SK-N-SH treated with all-trans-retinoic acid at 6 μM for 48 hours (cell line): ENCODE data around the gene MIDN.
A peak's percentile ranks its signal among the peaks of the same experiment; 100 is the strongest.

Source experiments
- ATAC-seq: fragments of 200-7000 bp; cut with Tn5 transposase; 3 replicates; pipeline ENCODE4 v1.9.1; 2020; ENCODE audit warnings: mild to moderate bottlenecking, moderate library complexity
- ARNTL ChIP-seq: fragments of 450-650 bp; formaldehyde crosslinking; IDR thresholded peaks from 2 replicates; pipeline ENCODE4 v1.5.0; 2020; ENCODE audit warnings: low read depth, mild to moderate bottlenecking, moderate library complexity, borderline replicate concordance
- BACH2 ChIP-seq: fragments of 250-450 bp; sonication (Bioruptor Pico); IDR thresholded peaks from 2 replicates; pipeline ENCODE4 v1.9.0; 2021; ENCODE audit warnings: mild to moderate bottlenecking, borderline replicate concordance
- CSDC2 ChIP-seq: fragments of 250-450 bp; sonication (Bioruptor Pico); IDR thresholded peaks from 2 replicates; pipeline ENCODE4 v1.5.0; 2020; ENCODE audit warnings: mild to moderate bottlenecking, moderate library complexity
- ESRRG ChIP-seq: fragments of 250-450 bp; sonication (Bioruptor Pico); IDR thresholded peaks from 2 replicates; pipeline ENCODE4 v1.6.1; 2021; ENCODE audit warnings: mild to moderate bottlenecking
- ISL1 ChIP-seq: fragments of 250-450 bp; sonication (Bioruptor Pico); IDR thresholded peaks from 2 replicates; pipeline ENCODE4 v2.1.2; 2022; ENCODE audit warnings: mild to moderate bottlenecking, moderate library complexity
- OSR1 ChIP-seq: fragments of 250-450 bp; sonication (Bioruptor Pico); IDR thresholded peaks from 2 replicates; pipeline ENCODE4 v1.8.0; 2022; ENCODE audit warnings: moderate library complexity, mild to moderate bottlenecking, inconsistent platforms
- PPARA ChIP-seq: fragments of 250-450 bp; sonication (Bioruptor Pico); IDR thresholded peaks from 2 replicates; pipeline ENCODE4 v1.5.0; 2020; ENCODE audit warnings: mild to moderate bottlenecking, borderline replicate concordance
- RARB ChIP-seq: fragments of 250-450 bp; sonication (Bioruptor Pico); IDR thresholded peaks from 2 replicates; pipeline ENCODE4 v1.8.0; 2021; ENCODE audit warnings: mild to moderate bottlenecking, moderate library complexity
- SNAI2 ChIP-seq: fragments of 250-450 bp; sonication (Bioruptor Pico); IDR thresholded peaks from 2 replicates; pipeline ENCODE4 v1.5.0; 2020; ENCODE audit warnings: mild to moderate bottlenecking, moderate library complexity
- TCF4 ChIP-seq: fragments of 250-450 bp; sonication (Bioruptor Pico); IDR thresholded peaks from 2 replicates; pipeline ENCODE4 v1.8.0; 2021; ENCODE audit warnings: mild to moderate bottlenecking, moderate library complexity, borderline replicate concordance
- TOX ChIP-seq: fragments of 250-450 bp; sonication (Bioruptor Pico); IDR thresholded peaks from 2 replicates; pipeline ENCODE4 v1.8.0; 2021; ENCODE audit warnings: mild to moderate bottlenecking, moderate library complexity, borderline replicate concordance
- ZC3H10 ChIP-seq: fragments of 250-450 bp; sonication (Bioruptor Pico); IDR thresholded peaks from 2 replicates; pipeline ENCODE4 v1.5.1; 2021; ENCODE audit warnings: mild to moderate bottlenecking, moderate library complexity
- ZFP3 ChIP-seq: fragments of 250-450 bp; sonication (Bioruptor Pico); IDR thresholded peaks from 2 replicates; pipeline ENCODE4 v1.5.0; 2020; ENCODE audit warnings: mild to moderate bottlenecking, moderate library complexity
- ZFP30 ChIP-seq: fragments of 450-650 bp; formaldehyde crosslinking; IDR thresholded peaks from 2 replicates; pipeline ENCODE4 v1.5.0; 2022; ENCODE audit warnings: mild to moderate bottlenecking, moderate library complexity
- ZNF565 ChIP-seq: fragments of 450-650 bp; formaldehyde crosslinking; conservative IDR thresholded peaks from 2 replicates; pipeline ENCODE4 v1.5.0; 2020; ENCODE audit warnings: low read depth, mild to moderate bottlenecking, moderate library complexity
- ZNF70 ChIP-seq: fragments of 450-650 bp; formaldehyde crosslinking; IDR thresholded peaks from 2 replicates; pipeline ENCODE4 v1.5.0; 2020; ENCODE audit warnings: mild to moderate bottlenecking, moderate library complexity
- ZNF8 ChIP-seq: fragments of 450-650 bp; formaldehyde crosslinking; IDR thresholded peaks from 2 replicates; pipeline ENCODE4 v1.5.0; 2020; ENCODE audit warnings: mild to moderate bottlenecking, moderate library complexity
- TF ChIP-seq, protein P1 (sequence below): fragments of 250-450 bp; sonication (Bioruptor Pico); IDR thresholded peaks from 2 replicates; pipeline ENCODE4 v1.8.0; 2020; ENCODE audit warnings: mild to moderate bottlenecking, moderate library complexity, borderline replicate concordance
- TF ChIP-seq, protein P2 (sequence below): fragments of 250-450 bp; sonication (Bioruptor Pico); IDR thresholded peaks from 2 replicates; pipeline ENCODE4 v1.8.0; 2021; ENCODE audit warnings: low read depth, mild to moderate bottlenecking, moderate library complexity, borderline replicate concordance
- TF ChIP-seq, protein P3 (sequence below): fragments of 250-450 bp; sonication (Bioruptor Pico); IDR thresholded peaks from 2 replicates; pipeline ENCODE4 v1.5.1; 2021; ENCODE audit warnings: mild to moderate bottlenecking, moderate library complexity
- TF ChIP-seq, protein P4 (sequence below): fragments of 250-450 bp; sonication (Bioruptor Pico); IDR thresholded peaks from 2 replicates; pipeline ENCODE4 v1.5.0; 2020; ENCODE audit warnings: mild to moderate bottlenecking, moderate library complexity

The MIDN gene

DNA sequence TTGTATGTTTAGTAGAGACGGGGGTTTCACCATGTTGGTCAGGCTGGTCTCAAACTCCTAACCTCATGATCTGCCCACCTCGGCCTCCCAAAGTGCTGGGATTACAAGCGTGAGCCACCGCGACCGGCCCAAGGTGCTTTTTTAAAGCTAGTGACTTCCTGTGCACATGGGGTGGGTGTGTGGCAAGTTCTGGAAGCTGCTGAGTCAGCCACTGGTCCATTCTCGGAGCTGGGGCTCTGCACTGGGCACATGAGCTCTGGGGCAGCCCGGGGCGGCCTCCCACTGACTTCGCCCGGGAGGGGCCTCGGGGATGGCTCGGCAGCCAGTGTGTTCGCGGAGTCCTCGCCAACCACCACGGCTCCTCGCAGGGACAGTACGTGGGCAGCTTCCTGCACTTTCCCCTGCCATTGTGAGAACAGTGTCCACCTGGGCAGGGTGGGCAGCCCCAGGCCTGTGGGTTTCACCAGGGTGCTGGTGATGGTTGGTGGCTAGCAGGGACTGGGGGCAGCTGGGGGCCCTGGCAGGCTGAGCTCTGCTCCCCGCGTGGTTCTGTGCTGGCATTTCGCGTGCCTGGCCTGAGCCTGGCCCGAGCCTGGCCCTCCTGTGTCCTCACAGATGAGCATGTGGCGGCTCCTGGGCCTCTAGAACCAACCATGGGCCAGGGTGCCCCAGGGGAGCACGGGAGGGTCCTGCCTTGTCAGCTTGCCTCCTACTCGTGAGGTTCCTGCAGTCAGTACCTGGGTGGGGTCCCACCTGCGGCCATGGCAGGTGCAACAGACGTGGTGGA lies 22.8 kb upstream of the MIDN start:
- TF ChIP-seq PPARA (CRISPR knock-in tag): no peak
- TF ChIP-seq, protein P1, sequence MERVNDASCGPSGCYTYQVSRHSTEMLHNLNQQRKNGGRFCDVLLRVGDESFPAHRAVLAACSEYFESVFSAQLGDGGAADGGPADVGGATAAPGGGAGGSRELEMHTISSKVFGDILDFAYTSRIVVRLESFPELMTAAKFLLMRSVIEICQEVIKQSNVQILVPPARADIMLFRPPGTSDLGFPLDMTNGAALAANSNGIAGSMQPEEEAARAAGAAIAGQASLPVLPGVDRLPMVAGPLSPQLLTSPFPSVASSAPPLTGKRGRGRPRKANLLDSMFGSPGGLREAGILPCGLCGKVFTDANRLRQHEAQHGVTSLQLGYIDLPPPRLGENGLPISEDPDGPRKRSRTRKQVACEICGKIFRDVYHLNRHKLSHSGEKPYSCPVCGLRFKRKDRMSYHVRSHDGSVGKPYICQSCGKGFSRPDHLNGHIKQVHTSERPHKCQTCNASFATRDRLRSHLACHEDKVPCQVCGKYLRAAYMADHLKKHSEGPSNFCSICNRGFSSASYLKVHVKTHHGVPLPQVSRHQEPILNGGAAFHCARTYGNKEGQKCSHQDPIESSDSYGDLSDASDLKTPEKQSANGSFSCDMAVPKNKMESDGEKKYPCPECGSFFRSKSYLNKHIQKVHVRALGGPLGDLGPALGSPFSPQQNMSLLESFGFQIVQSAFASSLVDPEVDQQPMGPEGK (CRISPR knock-in tag): no peak
- TF ChIP-seq CSDC2: no peak
- TF ChIP-seq ZFP3 (CRISPR knock-in tag): no peak
- TF ChIP-seq ZNF8: no peak
- no peak for TF ChIP-seq TOX (CRISPR knock-in tag)
- TF ChIP-seq ZFP30: no peak
- peak; percentile 1; the same call in 2 of the 3 replicates for ATAC-seq

DNA sequence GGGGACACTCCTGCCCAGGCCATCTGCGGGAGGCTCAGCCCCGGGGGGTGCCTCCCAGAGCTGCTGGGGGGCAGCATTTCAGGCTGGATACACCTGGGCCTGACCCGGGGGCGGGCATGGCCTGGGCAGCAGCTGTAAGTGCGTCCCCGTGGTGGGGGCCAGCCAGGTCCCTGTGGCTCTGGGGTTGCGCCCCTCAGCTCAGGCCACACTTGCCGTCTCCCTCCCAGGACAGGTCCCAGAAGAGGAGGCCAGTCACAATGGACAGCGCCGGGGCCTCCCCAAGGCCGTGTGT lies 22.2 kb upstream of the MIDN start:
- ATAC-seq: no peak; the same call in 2 of the 3 replicates

DNA sequence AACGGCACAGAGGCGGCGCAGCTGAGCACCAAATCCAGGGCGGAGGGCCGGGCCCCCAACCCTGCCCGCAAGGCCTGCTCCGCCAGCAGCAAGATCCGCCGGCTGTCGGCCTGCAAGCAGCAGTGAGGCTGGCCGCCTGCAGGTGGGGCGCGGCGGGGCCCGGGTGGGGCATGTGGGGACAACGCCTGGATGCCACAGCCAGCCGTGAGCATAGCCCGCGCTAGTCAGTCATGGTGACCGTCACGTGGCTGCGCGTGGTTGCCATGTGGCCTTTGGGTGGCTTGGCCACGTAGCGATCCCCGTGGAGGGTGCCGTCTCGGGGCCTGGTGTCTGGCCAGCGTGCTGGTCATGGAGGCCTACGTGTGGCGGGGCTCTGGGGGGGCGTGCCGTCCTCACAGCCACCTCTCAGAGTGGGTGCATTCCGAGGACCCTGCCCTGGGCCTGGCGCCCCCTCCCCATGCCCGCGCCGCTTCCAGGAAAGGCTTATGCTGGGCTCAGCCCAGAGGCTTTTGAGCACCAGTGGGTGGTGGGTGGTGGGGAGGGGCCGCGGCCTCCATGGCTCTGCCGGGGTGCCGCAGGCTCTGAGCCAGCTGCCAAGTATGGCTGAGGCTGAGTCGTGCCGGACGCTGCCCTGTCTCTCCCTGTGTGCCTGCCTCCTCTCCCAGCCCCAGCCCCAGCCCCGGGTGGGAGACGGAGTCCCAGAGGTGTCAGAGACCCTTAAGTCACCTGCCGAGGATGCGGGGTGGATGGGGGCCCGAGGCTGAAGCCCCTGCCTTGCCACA lies 21.7 kb upstream of the MIDN start:
- ATAC-seq: peak; percentile 4; the same call in 2 of the 3 replicates
- TF ChIP-seq, protein P2, sequence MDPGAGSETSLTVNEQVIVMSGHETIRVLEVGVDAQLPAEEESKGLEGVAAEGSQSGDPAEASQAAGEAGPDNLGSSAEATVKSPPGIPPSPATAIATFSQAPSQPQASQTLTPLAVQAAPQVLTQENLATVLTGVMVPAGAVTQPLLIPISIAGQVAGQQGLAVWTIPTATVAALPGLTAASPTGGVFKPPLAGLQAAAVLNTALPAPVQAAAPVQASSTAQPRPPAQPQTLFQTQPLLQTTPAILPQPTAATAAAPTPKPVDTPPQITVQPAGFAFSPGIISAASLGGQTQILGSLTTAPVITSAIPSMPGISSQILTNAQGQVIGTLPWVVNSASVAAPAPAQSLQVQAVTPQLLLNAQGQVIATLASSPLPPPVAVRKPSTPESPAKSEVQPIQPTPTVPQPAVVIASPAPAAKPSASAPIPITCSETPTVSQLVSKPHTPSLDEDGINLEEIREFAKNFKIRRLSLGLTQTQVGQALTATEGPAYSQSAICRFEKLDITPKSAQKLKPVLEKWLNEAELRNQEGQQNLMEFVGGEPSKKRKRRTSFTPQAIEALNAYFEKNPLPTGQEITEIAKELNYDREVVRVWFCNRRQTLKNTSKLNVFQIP (CRISPR knock-in tag): no peak
- TF ChIP-seq BACH2 (CRISPR knock-in tag): no peak
- no peak for TF ChIP-seq ZNF70 (CRISPR knock-in tag)
- no peak for TF ChIP-seq ZNF8
- TF ChIP-seq ARNTL (CRISPR knock-in tag): no peak
- TF ChIP-seq ISL1: no peak
- TF ChIP-seq ZC3H10: no peak
- TF ChIP-seq, protein P3, sequence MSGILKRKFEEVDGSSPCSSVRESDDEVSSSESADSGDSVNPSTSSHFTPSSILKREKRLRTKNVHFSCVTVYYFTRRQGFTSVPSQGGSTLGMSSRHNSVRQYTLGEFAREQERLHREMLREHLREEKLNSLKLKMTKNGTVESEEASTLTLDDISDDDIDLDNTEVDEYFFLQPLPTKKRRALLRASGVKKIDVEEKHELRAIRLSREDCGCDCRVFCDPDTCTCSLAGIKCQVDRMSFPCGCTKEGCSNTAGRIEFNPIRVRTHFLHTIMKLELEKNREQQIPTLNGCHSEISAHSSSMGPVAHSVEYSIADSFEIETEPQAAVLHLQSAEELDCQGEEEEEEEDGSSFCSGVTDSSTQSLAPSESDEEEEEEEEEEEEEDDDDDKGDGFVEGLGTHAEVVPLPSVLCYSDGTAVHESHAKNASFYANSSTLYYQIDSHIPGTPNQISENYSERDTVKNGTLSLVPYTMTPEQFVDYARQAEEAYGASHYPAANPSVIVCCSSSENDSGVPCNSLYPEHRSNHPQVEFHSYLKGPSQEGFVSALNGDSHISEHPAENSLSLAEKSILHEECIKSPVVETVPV (CRISPR knock-in tag): no peak
- TF ChIP-seq PPARA (CRISPR knock-in tag): no peak
- no peak for TF ChIP-seq ZFP3 (CRISPR knock-in tag)
- TF ChIP-seq TOX (CRISPR knock-in tag): no peak
- no peak for TF ChIP-seq SNAI2
- TF ChIP-seq ZFP30: no peak
- no peak for TF ChIP-seq OSR1 (CRISPR knock-in tag)
- TF ChIP-seq CSDC2: no peak
- TF ChIP-seq TCF4 (CRISPR knock-in tag): no peak
- no peak for TF ChIP-seq RARB (CRISPR knock-in tag)
- TF ChIP-seq ESRRG (CRISPR knock-in tag): no peak

More for the DNA sequence above, 22.2 kb upstream of the MIDN start:
- TF ChIP-seq ZFP30: no peak
- TF ChIP-seq, protein P3 (CRISPR knock-in tag): no peak
- TF ChIP-seq, protein P4, sequence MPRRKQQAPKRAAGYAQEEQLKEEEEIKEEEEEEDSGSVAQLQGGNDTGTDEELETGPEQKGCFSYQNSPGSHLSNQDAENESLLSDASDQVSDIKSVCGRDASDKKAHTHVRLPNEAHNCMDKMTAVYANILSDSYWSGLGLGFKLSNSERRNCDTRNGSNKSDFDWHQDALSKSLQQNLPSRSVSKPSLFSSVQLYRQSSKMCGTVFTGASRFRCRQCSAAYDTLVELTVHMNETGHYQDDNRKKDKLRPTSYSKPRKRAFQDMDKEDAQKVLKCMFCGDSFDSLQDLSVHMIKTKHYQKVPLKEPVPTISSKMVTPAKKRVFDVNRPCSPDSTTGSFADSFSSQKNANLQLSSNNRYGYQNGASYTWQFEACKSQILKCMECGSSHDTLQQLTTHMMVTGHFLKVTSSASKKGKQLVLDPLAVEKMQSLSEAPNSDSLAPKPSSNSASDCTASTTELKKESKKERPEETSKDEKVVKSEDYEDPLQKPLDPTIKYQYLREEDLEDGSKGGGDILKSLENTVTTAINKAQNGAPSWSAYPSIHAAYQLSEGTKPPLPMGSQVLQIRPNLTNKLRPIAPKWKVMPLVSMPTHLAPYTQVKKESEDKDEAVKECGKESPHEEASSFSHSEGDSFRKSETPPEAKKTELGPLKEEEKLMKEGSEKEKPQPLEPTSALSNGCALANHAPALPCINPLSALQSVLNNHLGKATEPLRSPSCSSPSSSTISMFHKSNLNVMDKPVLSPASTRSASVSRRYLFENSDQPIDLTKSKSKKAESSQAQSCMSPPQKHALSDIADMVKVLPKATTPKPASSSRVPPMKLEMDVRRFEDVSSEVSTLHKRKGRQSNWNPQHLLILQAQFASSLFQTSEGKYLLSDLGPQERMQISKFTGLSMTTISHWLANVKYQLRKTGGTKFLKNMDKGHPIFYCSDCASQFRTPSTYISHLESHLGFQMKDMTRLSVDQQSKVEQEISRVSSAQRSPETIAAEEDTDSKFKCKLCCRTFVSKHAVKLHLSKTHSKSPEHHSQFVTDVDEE: no peak
- no peak for TF ChIP-seq ZFP3 (CRISPR knock-in tag)
- TF ChIP-seq ZC3H10: no peak
- no peak for TF ChIP-seq SNAI2
- TF ChIP-seq ZNF565 (CRISPR knock-in tag): no peak
- no peak for TF ChIP-seq ESRRG (CRISPR knock-in tag)
- TF ChIP-seq ARNTL (CRISPR knock-in tag): no peak
- TF ChIP-seq, protein P2 (CRISPR knock-in tag): no peak
- TF ChIP-seq ZNF8: no peak
- no peak for TF ChIP-seq RARB (CRISPR knock-in tag)
